ENCODE measurements around the gene CERS6.
"Not testable (repeated sequence)": the region's sequence is repeated elsewhere in the genome, so short reads cannot be mapped to it uniquely, and the experiment has no call there.

CERS6 gene

DNA sequence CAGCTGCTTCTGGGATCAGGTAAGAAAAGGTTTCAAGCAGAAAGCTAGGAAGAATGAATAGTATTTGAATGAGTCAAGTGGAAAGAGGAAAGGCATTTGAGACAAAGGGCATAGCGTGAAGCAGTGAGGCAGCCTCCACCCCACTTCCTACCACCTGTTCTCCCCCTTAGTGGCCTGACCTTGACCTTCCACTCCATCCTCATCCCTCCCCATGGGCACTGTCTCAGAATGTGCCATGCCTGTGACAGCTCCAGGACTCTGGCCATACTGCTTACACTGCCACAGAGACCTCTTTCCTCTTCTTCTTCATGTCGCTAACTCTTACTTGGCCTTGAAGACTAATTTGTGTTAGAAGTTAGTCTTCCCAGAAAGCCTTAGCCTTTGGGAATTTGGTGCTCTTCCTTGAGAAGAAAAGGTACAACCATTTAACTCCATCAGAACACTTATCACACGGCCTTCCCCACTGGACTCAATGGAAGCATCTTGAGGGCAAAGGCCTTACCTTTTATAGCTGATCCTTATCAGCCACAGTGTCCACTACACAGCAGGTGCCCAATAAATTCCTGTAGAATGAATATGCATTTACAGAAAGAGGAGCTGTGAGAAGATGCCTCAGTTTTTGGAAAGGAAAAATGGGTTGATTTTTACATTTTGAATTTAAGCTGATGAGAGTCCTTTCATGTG is 331.2 kb downstream of the CERS6 start:
- no peak for DNase-seq

DNA sequence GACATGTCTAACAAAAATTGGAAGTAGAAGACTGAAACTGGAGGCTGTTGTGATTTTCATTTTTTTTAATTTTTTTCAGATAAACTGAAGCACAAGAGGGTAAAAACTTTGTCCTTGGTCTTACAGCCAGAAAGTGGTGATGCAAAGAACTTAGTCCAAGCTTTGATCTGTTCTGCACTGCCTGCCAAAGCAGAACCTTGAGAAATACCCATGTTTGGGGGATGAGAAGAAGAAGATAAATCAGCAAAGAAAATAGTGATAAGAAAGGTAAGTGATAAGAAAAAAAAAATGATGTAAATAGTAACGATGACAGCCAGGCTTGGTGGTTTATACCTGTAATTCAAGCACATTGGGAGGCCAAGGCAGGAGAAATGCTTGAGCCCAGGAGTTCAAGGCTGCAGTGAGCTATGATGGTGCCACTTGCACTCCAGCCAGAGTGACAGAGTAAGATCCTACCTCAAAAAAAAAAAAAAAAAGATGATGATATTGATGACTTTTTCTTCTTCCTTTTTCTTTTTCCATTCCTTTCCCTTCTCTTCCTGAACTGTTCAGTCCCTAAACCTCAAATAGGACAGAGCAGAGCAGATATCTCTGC is 331.8 kb downstream of the CERS6 start:
- DNase-seq: no peak

DNA sequence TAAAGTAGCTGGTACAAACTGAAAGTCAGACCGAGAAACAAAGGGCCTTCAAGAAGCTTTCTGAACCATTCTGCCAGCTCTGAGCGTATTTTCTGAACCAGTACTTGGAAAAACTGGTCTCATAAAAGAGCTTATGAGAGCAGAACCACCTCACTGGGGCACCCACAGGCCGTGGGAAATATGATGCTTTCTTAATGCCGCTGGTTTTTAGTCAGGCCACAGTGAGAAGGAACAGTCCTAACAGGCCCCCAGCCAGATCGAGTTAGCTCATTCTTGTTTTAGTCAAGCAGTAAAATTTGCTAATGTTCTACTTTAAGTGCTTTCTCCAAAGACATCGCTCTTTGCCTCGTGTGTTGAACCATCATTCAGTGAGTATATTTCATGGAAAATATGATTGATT is 333.7 kb downstream of the CERS6 start:
- DNase-seq: no peak

DNA sequence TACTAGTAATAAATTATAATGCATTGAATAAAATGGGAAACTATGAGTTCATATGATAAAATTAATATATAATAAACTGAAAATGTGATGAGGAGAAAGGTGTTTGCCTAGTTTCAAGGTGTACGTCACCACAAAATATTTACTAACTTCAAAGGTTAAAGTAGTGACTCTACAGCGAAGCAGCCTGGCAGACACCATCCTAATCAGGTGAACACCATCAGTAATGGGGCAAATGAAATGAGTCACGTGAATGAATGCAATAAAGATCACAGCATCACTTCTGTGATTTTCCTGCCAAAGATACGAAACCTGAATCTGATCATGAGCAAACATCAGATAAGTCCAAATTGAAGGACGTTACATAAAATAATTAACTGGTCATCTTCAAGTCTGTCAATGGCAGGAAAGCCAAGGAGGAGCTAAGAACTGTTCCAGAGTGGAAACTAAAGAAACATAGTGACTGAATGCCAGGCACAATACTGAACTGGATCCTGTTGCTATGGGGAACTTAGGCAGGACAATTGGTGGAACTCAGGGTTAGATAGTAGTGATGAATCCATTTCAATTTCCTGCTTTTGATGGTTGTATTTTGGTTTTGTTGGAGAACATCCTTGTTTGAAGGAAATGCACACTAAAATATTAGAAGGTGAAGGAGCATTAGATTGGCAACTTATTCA is 334.3 kb downstream of the CERS6 start:
- DNase-seq: no peak

DNA sequence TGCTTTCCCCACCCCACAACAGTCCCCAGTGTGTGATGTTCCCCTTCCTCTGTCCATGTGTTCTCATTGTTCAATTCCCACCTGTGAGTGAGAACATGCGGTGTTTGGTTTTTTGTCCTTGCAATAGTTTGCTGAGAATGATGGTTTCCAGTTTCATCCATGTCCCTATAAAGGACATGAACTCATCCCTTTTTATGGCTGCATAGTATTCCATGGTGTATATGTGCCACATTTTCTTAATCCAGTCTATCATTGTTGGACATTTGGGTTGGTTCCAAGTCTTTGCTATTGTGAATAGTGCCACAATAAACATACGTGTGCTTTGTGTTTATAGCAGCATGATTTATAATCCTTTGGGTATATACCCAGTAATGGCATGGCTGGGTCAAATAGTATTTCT is 335.1 kb downstream of the CERS6 start:
- not testable (repeated sequence) for DNase-seq

DNA sequence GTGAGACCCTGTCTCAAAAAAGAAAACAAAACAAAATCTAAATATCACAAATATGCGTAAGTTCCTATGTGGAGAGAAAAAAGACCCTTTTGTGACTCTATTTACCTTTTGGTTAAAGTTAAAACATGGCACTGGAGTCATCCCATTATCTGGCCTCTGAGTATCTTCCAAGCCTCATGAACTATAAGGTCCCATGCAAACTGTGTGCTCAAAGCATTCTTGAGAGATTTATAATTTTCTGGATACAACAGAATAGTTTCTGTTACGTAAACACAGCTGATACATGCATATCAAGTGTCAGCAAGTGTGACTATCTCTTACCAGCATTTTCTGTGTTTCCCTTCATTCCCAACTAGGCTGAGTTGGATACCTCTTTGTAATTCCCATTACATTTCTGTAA is 337.5 kb downstream of the CERS6 start:
- no peak for DNase-seq

- DNase-seq: no peak
Observed at GRCh38 chr2:168794968-168795367, 338.9 kb downstream of the CERS6 start.

- no peak for DNase-seq
Observed at GRCh38 chr2:168796090-168796577, 340.1 kb downstream of the CERS6 start.

DNA sequence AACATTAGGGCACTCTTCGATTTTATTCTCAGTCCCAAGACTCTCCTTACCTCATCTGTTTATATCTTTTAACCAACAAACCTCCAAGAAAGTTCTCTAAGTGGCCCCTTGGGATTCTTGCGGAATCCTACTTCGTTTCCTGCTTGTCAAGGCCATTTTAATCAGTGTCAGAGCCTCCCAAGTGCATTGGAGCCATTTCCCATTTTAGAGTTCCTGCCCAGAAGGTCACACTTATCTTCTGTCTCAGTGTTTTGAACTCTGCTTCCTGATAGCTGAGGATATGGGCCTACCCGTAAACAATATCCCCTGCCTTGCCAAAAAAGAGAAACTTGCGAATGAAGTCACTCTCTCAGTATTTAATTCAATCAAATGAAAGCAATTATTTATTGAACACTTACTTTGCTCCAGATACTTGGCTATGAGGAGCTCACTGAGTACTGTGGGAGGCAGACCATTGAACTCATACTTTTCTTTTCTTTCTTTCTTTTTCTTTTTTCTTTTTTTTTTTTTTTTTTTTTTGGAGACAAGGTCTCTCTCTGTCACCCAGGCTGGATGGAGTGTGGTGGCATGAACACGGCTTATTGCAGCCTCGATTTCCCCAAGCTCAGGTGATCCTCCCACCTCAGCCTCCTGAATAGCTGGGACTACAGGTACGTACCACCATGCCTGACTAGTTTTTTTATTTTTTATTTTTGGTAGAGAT is 340.7 kb downstream of the CERS6 start:
- DNase-seq: no peak

DNA sequence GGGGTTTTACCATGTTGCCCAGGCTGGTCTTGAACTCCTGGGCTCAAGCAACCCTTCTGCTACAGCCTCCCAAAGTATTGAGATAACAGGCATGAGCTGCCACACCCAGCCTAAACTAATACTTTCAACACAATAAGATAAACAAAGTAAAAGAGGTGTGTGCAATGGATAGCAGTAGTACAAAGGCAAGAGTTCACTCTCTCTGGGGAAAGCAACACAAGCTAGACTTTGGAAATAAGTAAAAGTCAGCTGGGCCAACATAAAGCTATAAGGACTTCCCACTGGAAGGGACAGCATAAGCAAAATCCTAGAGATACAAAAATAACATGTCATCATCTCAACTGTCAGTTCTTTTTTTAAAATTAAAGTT is 341.2 kb downstream of the CERS6 start:
- DNase-seq: no peak

DNA sequence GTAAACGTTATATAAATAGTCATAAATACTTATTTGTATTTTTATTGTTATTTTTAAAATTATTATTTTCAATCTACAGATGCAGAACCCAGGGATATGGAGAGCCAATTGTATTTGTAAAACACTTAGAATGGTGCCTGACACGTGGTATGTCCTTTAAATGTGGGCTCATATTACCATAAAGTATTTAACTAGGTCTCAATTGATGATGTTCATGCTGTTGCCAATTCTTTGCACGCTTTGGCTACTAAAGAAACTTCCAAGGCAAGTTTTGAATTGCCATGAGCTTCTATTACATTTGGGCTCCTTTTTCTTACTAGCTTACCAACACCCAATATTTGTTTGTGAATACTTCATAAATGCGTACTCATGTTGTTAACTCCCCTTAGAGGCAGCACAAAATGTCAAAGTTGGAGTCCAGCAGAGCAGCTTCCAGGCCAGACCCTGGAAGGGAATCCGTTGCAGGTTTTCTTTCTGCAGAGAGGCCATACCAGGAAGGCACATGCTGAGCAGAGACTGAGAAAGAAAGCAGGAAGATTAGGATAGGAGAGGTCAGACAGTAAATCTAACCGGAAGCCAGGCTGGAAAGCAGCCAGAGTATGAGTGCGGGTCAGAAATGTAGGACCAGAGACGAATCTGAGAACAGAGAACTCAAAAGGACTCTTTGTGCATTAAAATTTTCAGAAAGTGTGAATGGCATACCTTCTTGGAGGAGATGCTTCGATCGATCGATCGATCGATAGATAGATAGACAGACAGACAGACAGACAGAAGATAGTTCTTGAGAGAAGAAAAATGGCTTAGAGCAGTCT is 342.2 kb downstream of the CERS6 start:
- no peak for DNase-seq

GRCh38 chr2:168798888-168799410 is 342.9 kb downstream of the CERS6 start:
- DNase-seq: no peak

GRCh38 chr2:168801471-168801870 is 345.4 kb downstream of the CERS6 start:
- DNase-seq: no peak

DNA sequence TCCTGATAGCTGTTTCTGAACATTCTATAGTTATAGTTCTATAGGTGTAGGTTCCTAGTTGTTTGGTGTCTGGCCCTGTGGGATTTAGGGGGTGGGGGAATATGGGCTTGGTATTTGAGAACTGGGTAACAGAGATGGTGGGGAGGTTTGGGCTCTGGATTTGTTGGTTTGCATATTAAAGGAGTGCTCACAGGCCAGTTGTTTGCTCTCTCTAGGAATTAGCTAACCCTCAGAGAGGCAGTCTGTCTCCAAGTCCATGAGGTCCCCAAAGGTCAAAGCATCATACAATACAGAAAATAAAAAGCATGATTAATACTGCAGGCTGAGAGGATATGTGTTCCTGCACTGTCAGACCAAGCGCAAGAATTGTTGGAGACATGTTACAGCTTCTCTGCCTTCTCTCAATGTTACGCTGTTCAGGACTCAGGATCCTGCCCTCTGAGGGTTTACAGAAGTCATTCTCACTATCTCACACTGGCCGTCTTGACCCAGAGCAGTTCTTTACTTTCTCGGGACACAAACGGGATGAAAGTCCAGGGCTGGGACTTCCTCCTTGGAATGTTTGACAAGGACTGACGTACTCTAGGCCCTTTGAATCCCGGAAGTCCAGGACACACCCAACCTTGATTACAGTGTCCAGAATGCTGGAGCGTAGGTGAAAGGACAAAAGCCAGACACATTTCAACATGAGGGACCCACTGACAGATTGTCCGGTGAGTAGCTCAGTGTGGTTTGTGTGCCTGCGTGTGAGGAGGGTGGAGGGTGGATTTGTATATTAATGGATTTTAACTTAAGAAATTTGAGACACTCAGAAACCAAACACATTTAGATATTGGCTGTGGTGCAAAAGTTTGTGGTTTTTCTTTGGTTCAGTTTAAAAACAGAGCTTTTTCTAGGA is 346.1 kb downstream of the CERS6 start, which contains the start of gene NOSTRIN:
Gene NOSTRIN (plus strand): TSS at position 677 of the 898 bp plus-strand sequence. CDS start 10 bp downstream, at position 687.
- DNase-seq: no peak

GRCh38 chr2:168802859-168803725 is 347.0 kb downstream of the CERS6 start:
- DNase-seq: no peak

- DNase-seq: no peak
Observed at GRCh38 chr2:168804214-168804613, 348.1 kb downstream of the CERS6 start.

GRCh38 chr2:168805615-168806014 is 349.5 kb downstream of the CERS6 start:
- no peak for DNase-seq

GRCh38 chr2:168809537-168809936 is 353.5 kb downstream of the CERS6 start:
- DNase-seq: no peak

- no peak for DNase-seq
Observed at GRCh38 chr2:168810235-168810634, 354.2 kb downstream of the CERS6 start.

DNA sequence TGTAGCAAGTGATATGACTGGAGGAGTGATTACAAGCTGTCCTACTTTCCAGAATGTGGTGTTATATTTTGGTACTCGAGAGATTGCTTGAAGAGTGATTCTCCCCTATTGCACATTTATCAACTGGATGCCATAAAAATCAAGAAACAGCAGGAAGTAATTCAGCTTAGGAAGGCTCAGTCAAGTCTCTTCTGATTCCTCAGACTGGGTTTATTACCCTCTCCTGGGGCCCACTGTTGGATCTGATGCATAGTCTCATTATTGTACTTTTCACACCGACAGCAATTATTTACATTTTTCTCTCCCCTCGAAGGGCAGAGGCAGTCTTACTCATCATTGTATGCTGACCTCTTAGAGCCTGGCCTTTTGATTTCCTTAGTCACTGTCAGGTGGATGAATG is 355.6 kb downstream of the CERS6 start:
- no peak for DNase-seq
